PC-3 (cell line): ENCODE data around the gene NRSN1. TPM values are rescaled to one million over a fixed set of nuclear protein-coding genes. Genes with fewer than 3 reads are reported as not detected.

Experiments used
- ATAC-seq: fragments of 200-7000 bp; cut with Tn5 transposase; 2 replicates; pipeline ENCODE4 v1.9.1; 2020; ENCODE audit warnings: mild to moderate bottlenecking, moderate library complexity
- BruUV-seq: library from RNA; stranded (reverse); fragments of 400-500 nt; replicated peaks from 2 replicates; lab custom pipeline; 2021; lab: Mats Ljungman, UMichigan
- CTCF ChIA-PET: fragments of 300-600 bp; sonication (Branson Sonifier 250); formaldehyde crosslinking; loops from one replicate; lab custom pipeline; 2022; ENCODE audit warnings: antibody characterized with exemption; lab: Charles Lee
- POLR2A ChIA-PET: fragments of 300-600 bp; sonication (Branson Sonifier 250); formaldehyde crosslinking; loops from one replicate; lab custom pipeline; 2022; ENCODE audit warnings: antibody characterized with exemption; ENCODE audit not compliant: unreplicated experiment; lab: Charles Lee
- DNase-seq: peaks from one replicate; pipeline ENCODE4 v3.0.0-alpha.2; 2015
- H2AFZ ChIP-seq: fragments of 300-600 bp; sonication (generic); 2 replicates; pipeline ENCODE4 v1.6.0; 2016; ENCODE audit warnings: antibody characterized with exemption, low read length
- H3F3A ChIP-seq: fragments of 300-600 bp; sonication (generic); one replicate; pipeline ENCODE4 v1.6.0; 2017; ENCODE audit warnings: antibody characterized with exemption, low read length, control low read depth, mild to moderate bottlenecking; ENCODE audit not compliant: unreplicated experiment
- H3K27ac ChIP-seq: fragments of 300-600 bp; sonication (generic); 2 replicates; pipeline ENCODE4 v1.5.1; 2016; ENCODE audit warnings: mild to moderate bottlenecking, low read length
- H3K27me3 ChIP-seq: fragments of 300-600 bp; sonication (generic); 2 replicates; pipeline ENCODE4 v1.6.1; 2016; ENCODE audit warnings: low read length, mixed read lengths
- H3K36me3 ChIP-seq: fragments of 300-600 bp; sonication (generic); 2 replicates; pipeline ENCODE4 v1.6.1; 2016; ENCODE audit warnings: low read depth, mixed run types, low read length, mixed read lengths
- H3K4me1 ChIP-seq: fragments of 300-600 bp; sonication (generic); 2 replicates; pipeline ENCODE4 v1.5.1; 2016; ENCODE audit warnings: low read length; ENCODE audit not compliant: insufficient read depth
- H3K4me2 ChIP-seq: fragments of 300-600 bp; sonication (generic); 2 replicates; pipeline ENCODE4 v1.6.0; 2016; ENCODE audit warnings: low read length
- H3K4me3 ChIP-seq: fragments of 300-600 bp; sonication (generic); 2 replicates; pipeline ENCODE4 v1.5.1; 2016; ENCODE audit warnings: mild to moderate bottlenecking, low read length, mixed read lengths
- H3K79me2 ChIP-seq: fragments of 300-600 bp; sonication (generic); 2 replicates; pipeline ENCODE4 v1.6.1; 2017; ENCODE audit warnings: low read length, mixed read lengths
- H3K9ac ChIP-seq: fragments of 300-600 bp; sonication (generic); 2 replicates; pipeline ENCODE4 v1.6.0; 2016; ENCODE audit warnings: mild to moderate bottlenecking, low read length
- H3K9me2 ChIP-seq: fragments of 300-600 bp; sonication (generic); replicated peaks from 2 replicates; pipeline ENCODE4 v1.6.1; 2016; ENCODE audit warnings: mixed run types, low read length, mixed read lengths
- H3K9me3 ChIP-seq: fragments of 300-600 bp; sonication (generic); 2 replicates; pipeline ENCODE4 v1.6.1; 2016; ENCODE audit warnings: low read length, mixed read lengths
- H4K20me1 ChIP-seq: fragments of 300-600 bp; sonication (generic); 2 replicates; pipeline ENCODE4 v1.6.1; 2016; ENCODE audit warnings: low read length, mixed read lengths
- CTCF ChIP-seq: fragments of 300-600 bp; sonication (generic); conservative IDR thresholded peaks from 2 replicates; pipeline ENCODE4 v1.5.1; 2017; ENCODE audit warnings: antibody characterized with exemption, low read depth, mild to moderate bottlenecking, low read length
- EZH2 ChIP-seq: fragments of 300-600 bp; sonication (generic); IDR thresholded peaks from one replicate; pipeline ENCODE4 v1.6.1; 2017; ENCODE audit warnings: antibody characterized with exemption, mild to moderate bottlenecking, low read length; ENCODE audit not compliant: unreplicated experiment
- EZH2phosphoT487 ChIP-seq: fragments of 300-600 bp; sonication (generic); IDR thresholded peaks from 2 replicates; pipeline ENCODE4 v1.6.1; 2018; ENCODE audit warnings: mild to moderate bottlenecking, antibody characterized with exemption, low read length, borderline replicate concordance
- intact Hi-C: fragments of 100-400 bp; cut with micrococcal nuclease; formaldehyde crosslinking; loops from 2 replicates; pipeline ENCODE4 v1.9.0; 2023
- total RNA-seq: library from RNA; depleted of rRNA; stranded (reverse); fragments of >200 nt; gene quantifications from 2 replicates; pipeline ENCODE4 v1.2.3, GENCODE V29; 2014

The NRSN1 gene
- total RNA-seq, 1 experiment from 2014 or later: not detected

- Histone ChIP-seq H3K9me3 (no peaks in the 10 kb centered on the region), H3K9me2 (no peaks in the 10 kb centered on the region), H3F3A (no peaks in the 10 kb centered on the region), H3K4me2 (no peak overlapping the region), H2AFZ (no peak overlapping the region), H3K4me3 (no peak overlapping the region), H3K27me3 (peaks cover 39% of the 10 kb centered on the region), H3K9ac (no peak overlapping the region), H3K79me2 (no peaks in the 10 kb centered on the region), H3K4me1 (peaks cover 3% of the 10 kb centered on the region; the same call in 1 of the 2 replicates), H3K27ac (no peak overlapping the region), H4K20me1 (no peaks in the 10 kb centered on the region), H3K36me3 (no peaks in the 10 kb centered on the region)
- ChIA-PET POLR2A (no interaction called here), CTCF (no interaction called here)
- BruUV-seq: no TSS peak
- intact Hi-C loops: no loop called here
- ATAC-seq (no peak), DNase-seq (no peak)
- no peak for TF ChIP-seq CTCF
- TF ChIP-seq EZH2phosphoT487: no peak
- TF ChIP-seq EZH2: no peak
Observed at GRCh38 chr6:24149836-24150235, 23.8 kb downstream of the NRSN1 start.

GRCh38 chr6:24152014-24152413 lies 26.0 kb downstream of the NRSN1 start:
- CTCF ChIA-PET: no interaction called here
- DNase-seq (no peak), ATAC-seq (no peak)
- Histone ChIP-seq H3K4me3 (no peak overlapping the region), H3K79me2 (no peaks in the 10 kb centered on the region), H4K20me1 (no peaks in the 10 kb centered on the region), H3K9ac (no peak overlapping the region), H3K4me2 (no peak overlapping the region), H3K36me3 (no peaks in the 10 kb centered on the region), H3K4me1 (peaks cover 3% of the 10 kb centered on the region; the same call in 1 of the 2 replicates), H2AFZ (no peak overlapping the region), H3K9me3 (no peaks in the 10 kb centered on the region), H3F3A (no peaks in the 10 kb centered on the region), H3K27ac (no peak overlapping the region), H3K9me2 (no peaks in the 10 kb centered on the region), H3K27me3 (peaks cover 43% of the 10 kb centered on the region)
- no peak for TF ChIP-seq EZH2
- intact Hi-C loops: no loop called here
- no TSS peak for BruUV-seq
- POLR2A ChIA-PET: no interaction called here

- intact Hi-C loops: no loop called here
- ATAC-seq (peak; percentile 70), DNase-seq (peak; percentile 81)
- Histone ChIP-seq H3K9ac (no peak overlapping the region), H3F3A (no peaks in the 10 kb centered on the region), H3K36me3 (no peaks in the 10 kb centered on the region), H4K20me1 (no peaks in the 10 kb centered on the region), H3K79me2 (no peaks in the 10 kb centered on the region), H3K4me3 (no peak overlapping the region), H3K27me3 (peaks cover 42% of the 10 kb centered on the region), H3K27ac (no peak overlapping the region), H3K9me3 (no peaks in the 10 kb centered on the region), H2AFZ (no peak overlapping the region), H3K9me2 (no peaks in the 10 kb centered on the region), H3K4me2 (no peak overlapping the region), H3K4me1 (peaks cover 3% of the 10 kb centered on the region; the same call in 1 of the 2 replicates)
- BruUV-seq: no TSS peak
- POLR2A ChIA-PET: no interaction called here
- TF ChIP-seq EZH2phosphoT487: no peak
- TF ChIP-seq CTCF: no peak
- no peak for TF ChIP-seq EZH2
- CTCF ChIA-PET: no interaction called here
Observed at GRCh38 chr6:24154121-24154520, 28.1 kb downstream of the NRSN1 start.
